ENCODE measurements around the gene GALNT7.
A peak's percentile ranks its signal among the peaks of the same experiment; 100 is the strongest.
"Not testable (repeated sequence)": the region's sequence is repeated elsewhere in the genome, so short reads cannot be mapped to it uniquely, and the experiment has no call there.

GALNT7 gene, protein sequence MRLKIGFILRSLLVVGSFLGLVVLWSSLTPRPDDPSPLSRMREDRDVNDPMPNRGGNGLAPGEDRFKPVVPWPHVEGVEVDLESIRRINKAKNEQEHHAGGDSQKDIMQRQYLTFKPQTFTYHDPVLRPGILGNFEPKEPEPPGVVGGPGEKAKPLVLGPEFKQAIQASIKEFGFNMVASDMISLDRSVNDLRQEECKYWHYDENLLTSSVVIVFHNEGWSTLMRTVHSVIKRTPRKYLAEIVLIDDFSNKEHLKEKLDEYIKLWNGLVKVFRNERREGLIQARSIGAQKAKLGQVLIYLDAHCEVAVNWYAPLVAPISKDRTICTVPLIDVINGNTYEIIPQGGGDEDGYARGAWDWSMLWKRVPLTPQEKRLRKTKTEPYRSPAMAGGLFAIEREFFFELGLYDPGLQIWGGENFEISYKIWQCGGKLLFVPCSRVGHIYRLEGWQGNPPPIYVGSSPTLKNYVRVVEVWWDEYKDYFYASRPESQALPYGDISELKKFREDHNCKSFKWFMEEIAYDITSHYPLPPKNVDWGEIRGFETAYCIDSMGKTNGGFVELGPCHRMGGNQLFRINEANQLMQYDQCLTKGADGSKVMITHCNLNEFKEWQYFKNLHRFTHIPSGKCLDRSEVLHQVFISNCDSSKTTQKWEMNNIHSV

GRCh38 chr4:173168396-173169177 is at the start of gene GALNT7:
GALNT7 (plus strand) TSS chr4:173168811; CDS start chr4:173168836, 25 bp downstream.
- DNase-seq: peak; percentile 71

GRCh38 chr4:173118819-173119218 is 49.8 kb upstream of the GALNT7 start:
- not testable (repeated sequence) for DNase-seq

GRCh38 chr4:173119818-173120217 is 48.8 kb upstream of the GALNT7 start:
- DNase-seq: no peak

GRCh38 chr4:173121076-173121561 is 47.5 kb upstream of the GALNT7 start:
- DNase-seq: no peak

DNA sequence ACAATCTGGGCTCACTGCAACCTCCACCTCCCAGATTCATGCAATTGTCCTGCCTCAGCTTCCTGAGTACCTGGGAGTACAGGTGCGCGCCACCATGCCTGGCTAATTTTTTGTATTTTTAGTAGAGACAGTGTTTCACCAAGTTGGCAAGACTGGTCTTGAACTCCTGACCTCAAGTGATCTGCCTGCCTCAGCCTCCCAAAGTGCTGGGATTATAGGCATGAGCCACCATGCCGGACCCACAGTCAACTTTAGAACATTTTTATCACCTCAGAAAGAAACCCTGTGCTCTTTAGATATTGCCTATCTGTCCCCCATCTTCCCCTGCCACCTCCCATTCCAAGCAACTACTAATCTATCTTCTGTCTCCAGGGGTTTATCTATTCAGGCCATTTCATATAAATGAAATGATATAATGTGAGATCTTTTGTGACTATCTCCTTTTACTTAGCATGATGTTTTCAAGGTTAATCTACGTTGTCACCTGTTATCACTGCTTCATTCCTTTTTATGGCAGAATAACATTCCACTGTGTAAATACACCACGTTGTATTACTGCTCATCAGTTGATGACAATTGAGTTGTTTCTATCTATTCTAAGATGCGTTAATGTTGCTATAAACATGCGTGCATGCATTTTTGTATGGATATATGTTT is 44.3 kb upstream of the GALNT7 start:
- no peak for DNase-seq

- DNase-seq: no peak
These were observed 43.3 kb upstream of the GALNT7 start for GRCh38 chr4:173125216-173125812.

GRCh38 chr4:173128199-173128890 is 40.3 kb upstream of the GALNT7 start:
- no peak for DNase-seq

GRCh38 chr4:173130687-173131086 is 37.9 kb upstream of the GALNT7 start:
- no peak for DNase-seq

DNA sequence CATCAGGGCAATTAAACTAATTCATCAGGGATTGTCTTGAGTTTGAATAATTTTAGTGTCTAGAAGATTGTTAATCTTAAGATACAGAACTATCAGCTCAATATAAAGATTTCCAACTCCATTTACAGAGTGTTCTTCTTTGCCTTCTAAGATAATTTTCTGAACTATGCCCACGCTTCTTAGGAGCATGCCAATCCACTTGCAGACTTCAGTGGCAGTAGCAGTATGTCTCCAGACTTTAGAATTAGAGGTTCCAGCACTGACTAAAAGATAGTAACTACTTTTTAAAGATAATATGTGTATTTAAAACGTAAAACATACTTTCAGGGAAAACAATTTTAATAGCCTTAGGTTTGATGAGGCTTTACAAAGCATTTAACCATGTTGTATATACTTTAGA is 34.2 kb upstream of the GALNT7 start:
- DNase-seq: no peak

DNA sequence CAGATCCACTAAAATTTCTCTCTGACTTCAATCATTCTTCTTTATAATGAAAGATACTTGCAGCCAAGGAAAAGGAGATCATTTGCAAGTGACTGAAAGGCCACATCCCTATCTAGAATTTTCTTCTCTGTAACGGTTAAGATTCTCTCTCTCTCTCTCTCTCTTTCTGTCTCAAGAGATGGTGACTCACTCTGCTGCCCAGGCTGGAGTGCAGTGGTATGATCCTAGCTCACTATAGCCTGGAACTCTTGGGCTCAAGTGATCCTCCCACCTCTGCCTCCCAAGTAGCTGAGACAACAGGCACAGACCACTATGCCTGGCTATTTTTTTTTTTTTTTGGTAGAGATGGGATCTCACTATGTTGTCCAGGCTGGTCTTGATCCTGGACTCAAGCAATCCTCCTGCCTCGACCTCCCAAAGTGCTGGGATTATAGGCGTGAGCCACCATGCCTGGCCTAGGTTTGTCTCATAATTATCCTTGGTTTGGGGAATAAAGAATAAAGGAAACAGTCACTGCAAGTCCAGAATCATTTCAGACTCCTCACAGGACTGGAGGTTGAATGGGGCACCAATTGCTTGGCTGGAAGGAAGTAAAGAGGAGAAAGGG is 33.3 kb upstream of the GALNT7 start:
- no peak for DNase-seq

- DNase-seq: no peak
These were observed 30.0 kb upstream of the GALNT7 start for GRCh38 chr4:173138624-173139023.

- no peak for DNase-seq
These were observed 29.1 kb upstream of the GALNT7 start for GRCh38 chr4:173139561-173139960.

DNA sequence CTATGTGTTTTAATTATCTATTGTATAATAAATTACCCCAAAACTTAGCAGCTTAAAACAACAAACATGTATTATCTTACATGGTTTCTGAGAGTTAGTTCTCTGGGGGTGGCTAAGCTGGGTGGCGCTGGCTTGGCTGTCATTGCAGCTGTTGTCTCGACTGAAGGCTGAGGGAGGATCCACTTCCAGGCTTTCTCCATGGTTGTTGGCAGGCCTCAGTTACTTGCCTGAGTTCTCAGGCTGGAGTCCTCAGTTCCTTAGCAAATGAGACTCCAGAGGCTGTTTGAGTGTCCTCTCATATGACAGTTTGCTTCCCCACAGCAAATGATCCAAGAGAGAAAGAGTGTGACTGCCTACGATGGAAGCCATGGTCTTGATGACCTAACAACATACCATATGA is 23.5 kb upstream of the GALNT7 start:
- no peak for DNase-seq

DNA sequence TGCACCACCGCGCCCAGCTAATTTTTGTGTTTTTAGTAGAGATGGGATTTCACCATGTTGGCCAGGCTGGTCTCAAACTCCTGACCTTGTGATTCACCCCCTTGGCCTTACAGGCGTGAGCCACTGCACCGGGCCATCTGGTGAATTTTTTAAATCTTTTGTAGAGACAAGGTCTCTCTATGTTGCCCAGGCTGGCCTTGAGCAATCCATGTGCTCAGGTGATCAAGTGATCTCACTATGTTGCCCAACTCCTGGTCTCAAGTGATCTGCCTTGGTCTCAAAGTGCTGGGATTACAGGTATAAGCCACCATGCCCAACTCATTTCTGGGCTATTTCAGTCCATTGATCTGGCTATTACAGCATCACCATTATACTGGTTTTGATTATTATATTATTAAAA is 22.2 kb upstream of the GALNT7 start:
- no peak for DNase-seq

GRCh38 chr4:173151496-173151895 is 17.1 kb upstream of the GALNT7 start:
- no peak for DNase-seq

- DNase-seq: no peak
These were observed 16.5 kb upstream of the GALNT7 start for GRCh38 chr4:173152104-173152503.

GRCh38 chr4:173153445-173153844 is 15.2 kb upstream of the GALNT7 start:
- DNase-seq: no peak

DNA sequence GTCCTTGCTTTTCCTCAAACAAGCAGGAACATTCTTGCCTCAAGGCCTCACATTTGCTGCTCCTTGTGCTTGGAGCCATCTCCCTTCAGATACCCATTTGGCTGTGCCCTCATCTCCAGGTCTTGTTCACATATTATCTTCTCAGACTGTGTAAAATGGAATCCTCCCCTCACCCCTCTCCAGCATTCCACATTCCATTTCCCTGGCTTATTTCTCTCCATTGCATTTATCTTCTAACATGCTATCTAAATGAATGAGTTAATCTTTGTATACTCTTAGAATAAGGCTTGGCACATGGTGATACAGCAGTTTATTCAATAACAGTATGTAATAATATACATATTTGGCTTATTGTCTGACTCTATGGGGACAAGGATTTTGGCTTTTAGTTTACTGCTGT is 8.8 kb upstream of the GALNT7 start:
- DNase-seq: no peak

DNA sequence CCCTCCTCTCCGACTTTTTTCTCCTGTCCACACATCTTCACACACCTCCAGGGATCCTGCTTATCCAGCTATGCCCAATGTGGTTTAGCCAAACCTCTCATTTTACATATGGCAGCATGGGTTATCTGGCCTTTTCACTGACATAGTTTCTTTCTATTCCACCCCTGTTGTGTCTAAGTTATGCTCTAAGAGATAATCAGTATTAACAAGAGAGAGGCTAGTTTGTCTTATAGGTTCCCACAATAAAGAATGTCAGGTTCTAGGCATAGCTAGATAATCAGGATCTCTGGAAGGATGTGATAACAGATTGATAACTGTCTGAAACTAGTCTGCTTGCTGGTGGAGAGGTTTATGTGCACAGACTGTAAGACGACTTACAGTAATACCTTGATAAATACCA is 7.7 kb upstream of the GALNT7 start:
- no peak for DNase-seq

DNA sequence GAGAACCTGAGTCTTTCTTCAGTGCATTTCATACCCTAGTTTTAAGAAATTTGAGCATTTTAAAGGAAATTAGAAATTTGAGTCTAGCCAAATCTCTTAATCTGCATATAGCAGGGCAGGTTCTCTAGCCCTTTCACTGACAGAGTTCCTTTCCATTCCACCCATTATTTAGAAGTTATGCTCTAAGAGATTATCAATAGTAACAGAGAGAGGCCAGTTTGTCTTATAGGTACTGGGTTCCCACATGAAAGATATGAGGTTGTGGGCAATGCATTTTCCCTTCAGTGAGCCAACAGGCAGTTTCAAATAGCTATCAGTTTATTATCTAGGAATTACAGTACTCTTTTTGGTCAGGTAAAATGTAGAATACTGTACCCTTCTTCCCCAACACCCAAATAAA is 7.3 kb upstream of the GALNT7 start:
- no peak for DNase-seq

- DNase-seq: no peak
These were observed 2.9 kb upstream of the GALNT7 start for GRCh38 chr4:173165706-173166105.
